NCI-H1930 (cell line): ENCODE results near the gene JUP.

ENCODE experiments used
- DNase-seq, 2 experiments: peaks; one replicate each; lab custom pipeline; 2025; lab: John Stamatoyannopoulos, UW

Gene JUP

GRCh38 chr17:41723801-41724475 lies 62.6 kb downstream of the JUP start:
- DNase-seq: no peak

- no peak for DNase-seq
These were observed 64.3 kb downstream of the JUP start for GRCh38 chr17:41722231-41722630.

DNA sequence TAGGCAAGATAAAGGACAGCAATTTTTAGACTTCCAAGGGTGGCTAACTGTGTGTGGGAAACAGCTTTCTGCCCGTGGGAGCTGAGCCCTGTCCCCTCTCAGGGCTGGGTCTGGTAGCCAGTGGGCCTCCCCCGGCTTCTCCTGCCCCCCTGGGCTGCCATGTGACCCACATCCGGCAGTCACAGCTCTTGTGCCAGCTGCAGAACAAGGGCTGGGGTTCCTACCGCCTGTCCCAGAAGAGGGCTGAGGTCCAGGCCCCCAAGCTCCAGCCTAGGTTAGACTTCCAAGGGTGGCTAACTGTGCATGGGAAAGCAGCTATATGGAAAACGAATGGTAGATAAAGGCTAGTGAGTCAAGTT lies 68.2 kb downstream of the JUP start:
- DNase-seq: no peak

DNA sequence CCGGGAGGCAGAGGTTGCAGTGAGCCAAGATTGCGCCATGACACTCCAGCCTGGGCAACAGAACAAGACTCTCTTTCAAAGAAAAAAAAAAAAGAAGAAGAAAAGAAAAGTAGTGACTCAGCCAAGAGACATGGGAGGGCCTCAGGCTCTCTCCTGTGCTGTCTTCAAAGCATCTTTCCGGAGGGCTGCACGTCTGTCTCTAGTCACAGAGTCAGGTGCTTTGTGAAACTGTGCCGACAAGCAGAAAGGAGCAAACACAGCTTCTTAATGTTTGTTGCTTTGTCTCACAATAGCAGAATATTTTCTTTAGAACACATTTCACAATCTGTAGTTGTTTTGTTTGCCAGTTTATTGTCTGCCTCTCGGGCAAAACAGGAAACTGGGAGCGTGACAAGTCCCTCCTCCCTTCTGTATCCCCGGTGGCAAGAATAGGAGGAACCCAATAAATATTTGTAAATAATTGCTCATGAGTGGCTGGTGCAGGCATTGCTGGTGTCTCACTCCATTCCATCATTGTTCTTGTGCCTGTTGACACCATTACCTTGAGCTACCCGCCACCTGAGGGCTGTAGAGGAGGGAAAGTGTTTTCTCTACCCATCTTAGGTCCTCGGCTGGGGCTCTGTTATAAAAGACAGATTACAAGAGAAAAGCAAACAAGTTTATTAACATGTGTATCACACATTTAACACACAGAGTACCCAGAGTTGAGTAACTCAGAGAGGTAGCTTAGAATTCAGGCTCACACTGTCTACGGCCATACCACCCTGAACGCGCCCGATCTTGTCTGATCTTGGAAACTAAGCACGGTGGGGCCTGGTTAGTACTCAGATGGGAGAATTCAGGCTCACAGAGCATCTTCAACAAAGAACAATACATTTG lies 68.9 kb downstream of the JUP start:
- DNase-seq: no peak

GRCh38 chr17:41711669-41712400 lies 74.7 kb downstream of the JUP start, which contains the start of gene GAST:
TSS of gene GAST (plus strand) at chr17:41712331. CDS start at chr17:41715437, 3,106 bp downstream.
- no peak for DNase-seq

- peak; percentile 41 to 45 for DNase-seq
These were observed 75.9 kb downstream of the JUP start for GRCh38 chr17:41710472-41711090.

DNA sequence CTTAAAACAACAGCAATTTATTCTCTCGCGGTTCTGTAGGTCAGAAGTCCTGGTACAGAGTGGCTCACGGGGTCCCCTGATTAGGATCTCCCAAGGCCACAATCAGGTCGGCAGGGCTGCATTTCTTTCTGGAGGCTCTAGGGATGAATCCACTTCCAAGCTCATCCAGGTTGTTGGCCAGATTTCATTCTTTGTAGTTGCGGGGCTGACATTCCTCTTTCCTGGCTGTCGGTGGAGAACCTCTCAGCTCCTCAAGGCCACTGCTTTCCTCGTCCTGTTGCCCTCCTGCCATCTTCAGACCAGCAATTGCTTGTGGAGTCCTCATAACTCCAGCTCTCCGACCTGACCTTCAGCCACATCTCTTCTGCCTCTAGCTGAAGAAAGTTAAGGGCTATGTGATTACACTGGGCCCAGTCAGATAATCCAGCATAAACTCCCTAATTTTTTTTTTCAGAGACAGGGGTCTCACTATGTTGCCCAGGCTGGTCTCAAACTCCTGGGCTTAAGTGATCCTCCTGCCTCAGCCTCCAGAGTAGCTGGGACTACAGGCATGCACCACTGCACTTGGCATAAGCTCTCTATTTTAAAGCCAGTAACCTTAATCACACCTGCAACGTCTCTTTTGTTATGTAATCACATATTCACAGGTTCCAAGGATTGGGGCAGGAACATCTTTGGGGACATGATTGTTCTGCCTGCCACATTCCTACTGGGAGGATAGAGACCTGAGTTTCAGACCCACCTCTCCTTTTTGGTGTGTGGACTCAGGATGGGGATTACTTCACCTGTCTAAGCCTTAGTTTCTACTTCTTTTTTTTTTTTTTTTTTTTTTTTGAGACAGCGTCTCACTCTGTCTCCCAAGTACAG lies 78.5 kb downstream of the JUP start:
- DNase-seq: no peak

GRCh38 chr17:41705271-41705991 lies 81.1 kb downstream of the JUP start:
- DNase-seq: no peak
